Testis (tissue), 2 donors: ENCODE results near the gene ADD1.

Experiments used
- POLR2A ChIP-seq: fragments of 450-650 bp; IDR thresholded peaks from one replicate; pipeline ENCODE4 v1.6.1; 2017; ENCODE audit warnings: antibody characterized with exemption, mild to moderate bottlenecking, moderate library complexity
- TF ChIP-seq, protein P1 (sequence below), 3 experiments: fragments of 450-650 bp in 2 of 3; fragments of 200-600 bp in 1 of 3; sonication (generic) in 1 of 3; IDR thresholded peaks; one replicate each; pipeline ENCODE4 v1.5.1; 2016 to 2019; ENCODE audit warnings: antibody characterized with exemption in 3 of 3, mild to moderate bottlenecking in 2 of 3, moderate library complexity in 1 of 3

DNA sequence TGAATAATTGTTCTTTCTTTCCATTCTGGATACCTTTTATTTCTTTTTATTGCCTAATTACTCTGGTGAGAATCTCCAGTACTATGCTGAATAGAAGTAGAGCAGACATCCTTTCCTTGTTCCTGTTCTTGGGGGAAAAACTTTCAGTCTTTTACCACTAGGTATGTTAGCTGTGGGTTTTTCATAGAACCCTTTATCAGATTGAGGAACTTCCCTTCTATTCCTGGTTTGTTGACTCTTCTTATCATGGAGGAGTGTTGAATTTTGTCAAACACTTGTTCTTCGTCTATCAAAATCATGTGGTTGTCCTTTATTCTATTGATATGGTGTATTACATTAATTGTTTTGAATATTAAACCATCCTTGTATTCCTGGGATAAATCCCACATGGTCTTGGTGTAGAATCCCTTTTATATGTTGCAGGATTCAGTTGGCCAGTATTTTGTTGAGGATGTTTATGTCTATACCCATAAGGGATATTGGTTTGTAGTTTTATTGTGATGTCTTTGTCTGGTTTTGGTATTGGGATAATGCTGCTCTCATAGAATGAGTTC, 27.2 kb upstream of the ADD1 start:
- TF ChIP-seq, protein P1, sequence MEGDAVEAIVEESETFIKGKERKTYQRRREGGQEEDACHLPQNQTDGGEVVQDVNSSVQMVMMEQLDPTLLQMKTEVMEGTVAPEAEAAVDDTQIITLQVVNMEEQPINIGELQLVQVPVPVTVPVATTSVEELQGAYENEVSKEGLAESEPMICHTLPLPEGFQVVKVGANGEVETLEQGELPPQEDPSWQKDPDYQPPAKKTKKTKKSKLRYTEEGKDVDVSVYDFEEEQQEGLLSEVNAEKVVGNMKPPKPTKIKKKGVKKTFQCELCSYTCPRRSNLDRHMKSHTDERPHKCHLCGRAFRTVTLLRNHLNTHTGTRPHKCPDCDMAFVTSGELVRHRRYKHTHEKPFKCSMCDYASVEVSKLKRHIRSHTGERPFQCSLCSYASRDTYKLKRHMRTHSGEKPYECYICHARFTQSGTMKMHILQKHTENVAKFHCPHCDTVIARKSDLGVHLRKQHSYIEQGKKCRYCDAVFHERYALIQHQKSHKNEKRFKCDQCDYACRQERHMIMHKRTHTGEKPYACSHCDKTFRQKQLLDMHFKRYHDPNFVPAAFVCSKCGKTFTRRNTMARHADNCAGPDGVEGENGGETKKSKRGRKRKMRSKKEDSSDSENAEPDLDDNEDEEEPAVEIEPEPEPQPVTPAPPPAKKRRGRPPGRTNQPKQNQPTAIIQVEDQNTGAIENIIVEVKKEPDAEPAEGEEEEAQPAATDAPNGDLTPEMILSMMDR (IDR thresholded peaks at IDR 0.05), result no peak
- TF ChIP-seq POLR2A, result no peak
